Measurements from ENCODE around the gene CNOT1.

CNOT1 gene

DNA sequence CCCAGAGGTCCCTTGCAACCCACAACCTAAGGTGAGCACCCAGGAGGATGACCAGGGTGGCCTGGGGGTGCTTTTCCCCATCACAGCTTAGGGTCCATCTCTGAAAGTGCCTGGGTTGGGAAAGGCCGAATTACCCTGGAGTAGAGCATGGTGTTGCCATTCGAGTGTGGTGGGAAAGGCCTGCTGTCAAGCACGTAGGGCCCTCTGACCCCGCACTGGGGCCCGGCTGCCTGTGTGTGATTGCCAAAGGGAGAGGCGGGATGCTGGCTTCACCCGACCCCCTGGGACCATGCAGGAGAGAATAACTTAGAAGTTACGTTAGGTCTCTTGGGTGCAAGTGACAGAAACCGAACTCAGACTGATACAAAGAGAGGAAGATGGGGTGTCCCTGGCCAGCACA is 157.4 kb downstream of the CNOT1 start:
- no peaks in the 10 kb centered on the region for H3K9me3 Mint-ChIP-seq

DNA sequence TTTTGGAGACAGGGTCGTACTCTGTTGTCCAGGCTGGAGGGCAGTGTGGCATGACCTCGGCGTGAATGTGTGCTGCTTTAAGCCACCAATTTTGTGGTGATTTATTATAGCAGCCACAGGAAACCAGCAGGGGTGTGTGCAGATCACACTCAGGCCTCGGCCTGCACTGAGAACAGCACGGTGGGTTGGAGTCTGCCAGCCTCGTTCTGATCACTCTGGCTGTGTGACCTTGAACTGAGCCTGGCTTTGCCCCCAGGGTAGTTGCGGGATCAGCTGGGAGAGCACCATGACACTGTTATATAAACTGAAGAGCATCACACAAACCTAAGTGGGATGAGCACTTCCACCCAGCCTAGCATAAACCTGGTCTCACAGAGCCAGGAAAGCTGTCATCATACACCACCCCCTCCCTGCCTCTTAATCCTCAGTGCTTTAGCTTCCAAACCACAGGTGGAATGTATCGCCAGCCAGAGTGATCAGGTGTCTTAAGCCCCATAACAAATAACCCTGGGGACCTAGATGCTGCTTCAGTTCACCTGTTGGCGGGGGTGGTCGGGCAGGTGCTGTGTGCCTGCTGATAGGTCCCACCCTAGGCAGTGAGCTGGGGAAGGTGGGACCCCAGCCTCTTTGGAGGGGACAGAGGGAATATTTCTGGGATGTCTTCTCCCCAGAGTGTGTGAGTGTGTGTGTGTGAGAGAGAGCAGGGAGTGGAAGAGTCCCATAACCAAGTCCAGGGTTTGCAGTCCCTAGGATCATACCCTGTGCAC is 158.2 kb downstream of the CNOT1 start:
- H3K9me3 Mint-ChIP-seq: no peaks in the 10 kb centered on the region
- no peaks in the 10 kb centered on the region for H3K36me3 Mint-ChIP-seq (ENCODE audit: low read depth)
- no peaks in the 10 kb centered on the region for H3K4me1 Mint-ChIP-seq
- H3K4me3 Mint-ChIP-seq: no peak overlapping the region
- DNase-seq: no peak
- no peak overlapping the region for H3K27ac Mint-ChIP-seq
- peaks cover 64% of the 10 kb centered on the region for H3K27me3 Mint-ChIP-seq (ENCODE audit: low read depth, poor library complexity)
- TF ChIP-seq, protein P1, sequence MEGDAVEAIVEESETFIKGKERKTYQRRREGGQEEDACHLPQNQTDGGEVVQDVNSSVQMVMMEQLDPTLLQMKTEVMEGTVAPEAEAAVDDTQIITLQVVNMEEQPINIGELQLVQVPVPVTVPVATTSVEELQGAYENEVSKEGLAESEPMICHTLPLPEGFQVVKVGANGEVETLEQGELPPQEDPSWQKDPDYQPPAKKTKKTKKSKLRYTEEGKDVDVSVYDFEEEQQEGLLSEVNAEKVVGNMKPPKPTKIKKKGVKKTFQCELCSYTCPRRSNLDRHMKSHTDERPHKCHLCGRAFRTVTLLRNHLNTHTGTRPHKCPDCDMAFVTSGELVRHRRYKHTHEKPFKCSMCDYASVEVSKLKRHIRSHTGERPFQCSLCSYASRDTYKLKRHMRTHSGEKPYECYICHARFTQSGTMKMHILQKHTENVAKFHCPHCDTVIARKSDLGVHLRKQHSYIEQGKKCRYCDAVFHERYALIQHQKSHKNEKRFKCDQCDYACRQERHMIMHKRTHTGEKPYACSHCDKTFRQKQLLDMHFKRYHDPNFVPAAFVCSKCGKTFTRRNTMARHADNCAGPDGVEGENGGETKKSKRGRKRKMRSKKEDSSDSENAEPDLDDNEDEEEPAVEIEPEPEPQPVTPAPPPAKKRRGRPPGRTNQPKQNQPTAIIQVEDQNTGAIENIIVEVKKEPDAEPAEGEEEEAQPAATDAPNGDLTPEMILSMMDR (IDR thresholded peaks at IDR 0.05): no peak

More for the DNA sequence above, 157.4 kb downstream of the CNOT1 start:
- Mint-ChIP-seq H3K27me3 (ENCODE audit: low read depth, poor library complexity) (peaks cover 57% of the 10 kb centered on the region), H3K4me1 (no peaks in the 10 kb centered on the region), H3K27ac (no peak overlapping the region), H3K4me3 (no peak overlapping the region), H3K36me3 (ENCODE audit: low read depth) (no peaks in the 10 kb centered on the region)
- no peak for DNase-seq
- TF ChIP-seq, protein P1 (IDR thresholded peaks at IDR 0.05): no peak

All from nephron progenitor cell (in vitro differentiated cells).